Gastrocnemius medialis (tissue), 4 donors: ENCODE results near the gene CORO2A. TPM values are rescaled to one million over a fixed set of nuclear protein-coding genes. Genes with fewer than 3 reads are reported as not detected.

Experiments
- ATAC-seq, 2 donors: fragments of 150-250 bp; one replicate each; pipeline ENCODE4 v1.9.1; 2016
- DNase-seq, 2 donors: peaks; one replicate each; pipeline ENCODE4 v3.0.0-alpha.2; 2019
- H3K27ac ChIP-seq, 4 donors: fragments of 200-600 bp; sonication (generic); 1 replicate in 1 of 4; 2 replicates in 3 of 4; pipeline ENCODE4 v1.5.1; 2016 to 2018; ENCODE audit warnings: mild to moderate bottlenecking in 2 of 4, moderate library complexity in 1 of 4
- H3K27me3 ChIP-seq, 3 donors: fragments of 200-600 bp; sonication (generic) in 2 of 3; 1 replicate in 1 of 3; 2 replicates in 2 of 3; pipeline versions ENCODE4 v1.5.1 to v1.6.0; 2016 to 2019; ENCODE audit warnings: mild to moderate bottlenecking in 1 of 3, moderate library complexity in 1 of 3
- H3K36me3 ChIP-seq, 2 donors: fragments of 200-600 bp; sonication (generic) in 1 of 2; one replicate each; pipeline ENCODE4 v1.5.1; 2017 to 2018
- H3K4me1 ChIP-seq, 2 donors: fragments of 200-600 bp; sonication (generic) in 1 of 2; one replicate each; pipeline ENCODE4 v1.5.1; 2016 to 2017; ENCODE audit warnings: mild to moderate bottlenecking in 2 of 2
- H3K4me3 ChIP-seq, 4 donors: fragments of 200-600 bp; sonication (generic) in 3 of 4; 1 replicate in 1 of 4; 2 replicates in 3 of 4; pipeline ENCODE4 v1.5.1; 2016 to 2019; ENCODE audit warnings: mild to moderate bottlenecking in 2 of 4
- H3K9me3 ChIP-seq, 3 donors: fragments of 200-600 bp; sonication (generic) in 2 of 3; 1 replicate in 1 of 3; 2 replicates in 2 of 3; pipeline ENCODE4 v1.5.1; 2016 to 2019
- POLR2A ChIP-seq, 2 donors: fragments of 450-650 bp; IDR thresholded peaks; one replicate each; pipeline ENCODE4 v1.6.1; 2017; ENCODE audit warnings: antibody characterized with exemption in 2 of 2, mild to moderate bottlenecking in 2 of 2, moderate library complexity in 2 of 2
- in situ Hi-C, 4 donors: fragments of 200-750 bp; cut with MboI; loops; one replicate each; pipeline versions ENCODE4 v1.15.0 to v1.8.0; 2017; ENCODE audit warnings: low sequenced_read_pairs in 4 of 4
- intact Hi-C: fragments of 100-400 bp; cut with DNase I; formaldehyde crosslinking; loops from one replicate; pipeline ENCODE4 v1.15.1; 2023; ENCODE audit warnings: low total_unique reads
- total RNA-seq, 4 donors: library from RNA; depleted of rRNA; stranded (reverse); fragments of >200 nt; gene quantifications; one replicate each; pipeline versions ENCODE4 v1.1.0 to v1.2.3, GENCODE V29; 2016
- TF ChIP-seq, protein P1 (sequence below), 5 experiments: fragments of 450-650 bp in 3 of 5; fragments of 200-600 bp in 2 of 5; sonication (generic) in 2 of 5; IDR thresholded peaks in 4 of 5; conservative IDR thresholded peaks in 1 of 5; 1 replicate in 4 of 5; 2 replicates in 1 of 5; pipeline ENCODE4 v1.5.1; 2016 to 2019; ENCODE audit warnings: antibody characterized with exemption in 5 of 5, mild to moderate bottlenecking in 3 of 5, moderate library complexity in 3 of 5

Gene CORO2A
- total RNA-seq, 4 donors from 2014 or later = 0.05 to 0.42 (median 0.19) TPM

DNA sequence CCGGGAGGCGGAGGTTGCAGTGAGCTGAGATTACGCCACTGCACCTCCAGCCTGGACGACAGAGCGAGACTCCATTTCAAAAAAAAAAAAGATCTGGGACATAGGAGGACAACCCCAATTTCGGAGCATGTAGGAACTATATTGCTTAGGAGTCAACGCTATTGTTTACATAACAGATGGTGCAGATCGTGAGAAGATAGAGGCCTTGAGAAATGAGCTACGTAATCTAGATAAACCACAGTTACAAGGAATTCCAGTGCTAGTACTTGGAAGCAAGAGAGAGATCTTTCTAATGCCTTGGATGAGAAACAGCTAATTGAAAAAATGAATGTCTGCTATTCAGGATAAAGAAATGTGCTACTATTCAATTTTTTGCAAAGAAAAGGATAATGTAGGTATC, 42.7 kb upstream of the CORO2A start:
- ATAC-seq (no peak), DNase-seq (no peak)
- intact Hi-C loops (no loop called here), in situ Hi-C loops (no loop called here)
- no peaks in the 10 kb centered on the region for H3K9me3 ChIP-seq
- no peaks in the 10 kb centered on the region for H3K4me1 ChIP-seq
- no peak for TF ChIP-seq POLR2A (IDR thresholded peaks at IDR 0.05)
- TF ChIP-seq, protein P1, sequence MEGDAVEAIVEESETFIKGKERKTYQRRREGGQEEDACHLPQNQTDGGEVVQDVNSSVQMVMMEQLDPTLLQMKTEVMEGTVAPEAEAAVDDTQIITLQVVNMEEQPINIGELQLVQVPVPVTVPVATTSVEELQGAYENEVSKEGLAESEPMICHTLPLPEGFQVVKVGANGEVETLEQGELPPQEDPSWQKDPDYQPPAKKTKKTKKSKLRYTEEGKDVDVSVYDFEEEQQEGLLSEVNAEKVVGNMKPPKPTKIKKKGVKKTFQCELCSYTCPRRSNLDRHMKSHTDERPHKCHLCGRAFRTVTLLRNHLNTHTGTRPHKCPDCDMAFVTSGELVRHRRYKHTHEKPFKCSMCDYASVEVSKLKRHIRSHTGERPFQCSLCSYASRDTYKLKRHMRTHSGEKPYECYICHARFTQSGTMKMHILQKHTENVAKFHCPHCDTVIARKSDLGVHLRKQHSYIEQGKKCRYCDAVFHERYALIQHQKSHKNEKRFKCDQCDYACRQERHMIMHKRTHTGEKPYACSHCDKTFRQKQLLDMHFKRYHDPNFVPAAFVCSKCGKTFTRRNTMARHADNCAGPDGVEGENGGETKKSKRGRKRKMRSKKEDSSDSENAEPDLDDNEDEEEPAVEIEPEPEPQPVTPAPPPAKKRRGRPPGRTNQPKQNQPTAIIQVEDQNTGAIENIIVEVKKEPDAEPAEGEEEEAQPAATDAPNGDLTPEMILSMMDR (IDR thresholded peaks at IDR 0.05 in 4 of 5, conservative IDR thresholded peaks at IDR 0.05 in 1 of 5) = no peak
- no peaks in the 10 kb centered on the region for H3K36me3 ChIP-seq
- H3K4me3 ChIP-seq = no peak overlapping the region
- no peak overlapping the region for H3K27ac ChIP-seq
- H3K27me3 ChIP-seq = no peaks in the 10 kb centered on the region

DNA sequence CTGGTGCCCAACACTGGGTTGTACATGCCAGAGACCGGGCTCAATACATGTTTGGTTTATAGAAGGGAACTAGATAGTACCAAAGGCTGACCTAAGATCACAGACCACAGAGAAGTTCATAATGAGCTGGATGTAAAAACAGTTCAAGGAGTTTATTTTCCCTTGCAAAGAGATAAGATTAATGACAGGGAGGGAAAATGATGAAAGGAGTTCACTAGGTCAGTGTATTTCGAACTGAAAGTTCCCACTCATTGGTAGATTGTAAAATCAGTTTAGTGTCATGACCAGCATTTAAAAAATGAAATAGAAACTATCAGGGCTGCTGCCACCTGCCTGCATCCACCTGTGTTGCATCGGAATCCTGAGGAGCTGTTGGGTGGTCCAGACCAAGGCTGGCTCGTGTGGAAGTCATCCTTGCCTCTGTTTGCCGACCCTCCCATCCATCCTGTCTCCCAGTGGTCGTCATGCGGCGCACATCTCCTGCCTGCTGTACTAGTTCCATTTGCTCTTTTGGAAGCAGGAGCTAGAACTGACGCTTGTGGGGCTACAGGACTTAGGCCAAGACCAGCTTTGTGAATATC, 41.9 kb upstream of the CORO2A start:
- in situ Hi-C loops = no loop called here
- ATAC-seq = no peak
- Histone ChIP-seq H3K36me3 (peaks cover 0 to under 1% of the 10 kb centered on the region in 2 donors), H3K9me3 (no peaks in the 10 kb centered on the region), H3K27me3 (no peaks in the 10 kb centered on the region), H3K4me3 (no peak overlapping the region), H3K4me1 (no peaks in the 10 kb centered on the region), H3K27ac (no peak overlapping the region)
- no peak for TF ChIP-seq POLR2A (IDR thresholded peaks at IDR 0.05)
- TF ChIP-seq, protein P1 (IDR thresholded peaks at IDR 0.05 in 4 of 5, conservative IDR thresholded peaks at IDR 0.05 in 1 of 5) = no peak
- intact Hi-C loops = no loop called here
- DNase-seq = no peak

DNA sequence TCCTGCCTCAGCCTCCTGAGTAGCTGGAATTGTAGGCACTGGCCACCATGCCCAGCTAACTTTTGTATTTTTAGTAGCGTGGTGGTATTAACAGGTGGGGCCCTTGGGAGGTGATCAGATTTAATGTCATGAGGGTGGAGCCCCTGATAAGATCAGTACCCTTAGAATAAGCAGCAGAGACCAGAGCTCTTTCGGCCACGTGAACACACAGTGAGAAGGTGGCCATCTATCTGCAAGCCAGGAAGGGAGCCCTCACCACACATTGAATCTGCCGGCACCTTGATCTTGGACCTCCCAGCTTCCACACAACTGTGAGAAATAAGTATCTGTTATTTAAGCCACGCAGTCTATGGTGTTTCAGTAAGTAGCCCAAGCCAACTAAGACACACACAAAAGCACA, 40.5 kb upstream of the CORO2A start:
- no peak overlapping the region for H3K27ac ChIP-seq
- H3K9me3 ChIP-seq = no peaks in the 10 kb centered on the region
- no peaks in the 10 kb centered on the region for H3K4me1 ChIP-seq
- ATAC-seq = no peak
- DNase-seq = no peak
- intact Hi-C loops (no loop called here), in situ Hi-C loops (no loop called here)
- TF ChIP-seq, protein P1 (IDR thresholded peaks at IDR 0.05 in 4 of 5, conservative IDR thresholded peaks at IDR 0.05 in 1 of 5) = no peak
- no peak for TF ChIP-seq POLR2A (IDR thresholded peaks at IDR 0.05)
- no peak overlapping the region for H3K4me3 ChIP-seq
- H3K27me3 ChIP-seq = no peaks in the 10 kb centered on the region
- H3K36me3 ChIP-seq = peaks cover 0 to 8% of the 10 kb centered on the region in 2 donors

DNA sequence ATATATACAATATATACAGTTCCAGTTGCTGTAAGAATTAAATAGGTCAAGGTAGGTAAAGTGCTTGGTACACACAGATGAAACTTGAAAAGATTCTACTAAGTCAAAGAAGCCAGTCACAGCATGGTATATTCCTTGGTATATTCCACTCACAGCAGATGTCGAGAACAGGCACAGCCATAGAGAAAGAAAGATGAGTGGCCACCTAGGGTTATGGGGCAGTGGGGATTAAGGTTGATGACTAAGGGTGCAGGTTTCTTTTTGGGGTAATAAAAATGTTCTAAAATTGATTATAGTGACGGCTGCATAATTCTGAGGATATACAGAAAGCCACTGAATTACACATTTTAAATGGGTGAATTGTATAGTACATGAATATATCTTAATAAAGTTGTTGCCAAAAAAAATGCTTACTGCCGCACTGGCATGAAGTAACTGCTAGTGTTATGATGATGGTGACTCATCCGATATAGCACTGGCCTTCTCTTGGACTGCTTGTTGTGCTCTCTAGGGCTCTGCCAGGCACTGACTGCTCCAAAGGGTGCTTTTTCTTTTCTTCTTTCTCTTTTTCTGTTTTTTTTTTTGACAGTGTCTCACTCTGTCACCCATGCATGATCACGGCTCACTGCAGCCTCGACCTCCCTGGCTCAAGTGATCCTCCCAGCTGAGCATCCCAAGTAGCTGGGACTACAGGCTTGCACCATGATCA, 39.5 kb upstream of the CORO2A start:
- H3K4me3 ChIP-seq = no peak overlapping the region
- H3K27ac ChIP-seq = no peak overlapping the region
- in situ Hi-C loops (no loop called here), intact Hi-C loops (no loop called here)
- peaks cover 0 to 4% of the 10 kb centered on the region in 2 donors for H3K4me1 ChIP-seq
- H3K27me3 ChIP-seq = no peaks in the 10 kb centered on the region
- peaks cover 0 to 8% of the 10 kb centered on the region in 2 donors for H3K36me3 ChIP-seq
- TF ChIP-seq, protein P1 (IDR thresholded peaks at IDR 0.05 in 4 of 5, conservative IDR thresholded peaks at IDR 0.05 in 1 of 5) = no peak
- no peak for TF ChIP-seq POLR2A (IDR thresholded peaks at IDR 0.05)
- no peaks in the 10 kb centered on the region for H3K9me3 ChIP-seq
- DNase-seq = no peak
- ATAC-seq = no peak
